Naive thymus-derived CD4-positive, alpha-beta T cell (primary cell): ENCODE measurements around the gene RNF40. TPM values are rescaled to one million over a fixed set of nuclear protein-coding genes. Genes with fewer than 3 reads are reported as not detected.

ENCODE experiments used
- ATAC-seq: fragments of 150-1000 bp; cut with Tn5 transposase; 2 replicates; pipeline ENCODE4 v1.10.0; 2021; ENCODE audit warnings: mild to moderate bottlenecking, moderate library complexity
- CTCF ChIA-PET: fragments of 350-600 bp; sonication (Branson Sonifier 250); formaldehyde crosslinking; loops from one replicate; lab custom pipeline; 2021; ENCODE audit warnings: antibody characterized with exemption; lab: Charles Lee
- POLR2A ChIA-PET: fragments of 350-600 bp; sonication (Branson Sonifier 250); formaldehyde crosslinking; loops from one replicate; lab custom pipeline; 2021; ENCODE audit warnings: antibody characterized with exemption, inconsistent platforms; lab: Charles Lee
- DNase-seq, 9 donors: peaks; one replicate each; pipeline versions ENCODE4 v3.0.0 to v3.0.0-alpha.2; 2020 to 2022; ENCODE audit warnings: mixed read lengths in 1 of 9
- H3K27ac ChIP-seq: one replicate; pipeline ENCODE4 v1.7.0; 2013; ENCODE audit warnings: mild to moderate bottlenecking, low read depth, low read length, moderate library complexity
- H3K27me3 ChIP-seq, 2 donors: one replicate each; pipeline ENCODE4 v1.7.0; 2013; ENCODE audit warnings: low read length in 2 of 2, mild to moderate bottlenecking in 2 of 2, moderate library complexity in 2 of 2; ENCODE audit not compliant: control insufficient read depth in 2 of 2, insufficient read depth in 2 of 2
- H3K36me3 ChIP-seq, 3 experiments: 1 replicate in 2 of 3; 2 replicates in 1 of 3; pipeline ENCODE4 v1.7.0; 2013; ENCODE audit warnings: low read length in 3 of 3, mild to moderate bottlenecking in 3 of 3, moderate library complexity in 1 of 3; ENCODE audit not compliant: insufficient read depth in 3 of 3, control insufficient read depth in 2 of 3
- H3K4me1 ChIP-seq, 2 donors: one replicate each; pipeline ENCODE4 v1.7.0; 2013; ENCODE audit warnings: low read length in 2 of 2, mild to moderate bottlenecking in 2 of 2, moderate library complexity in 1 of 2; ENCODE audit not compliant: control insufficient read depth in 2 of 2, insufficient read depth in 2 of 2
- H3K4me3 ChIP-seq: 2 replicates; pipeline ENCODE4 v1.7.0; 2013; ENCODE audit warnings: mild to moderate bottlenecking, low read length
- H3K9me3 ChIP-seq, 3 experiments: 1 replicate in 2 of 3; 2 replicates in 1 of 3; pipeline ENCODE4 v1.7.0; 2013; ENCODE audit warnings: low read length in 3 of 3; ENCODE audit not compliant: control insufficient read depth in 2 of 3
- H3K27ac Mint-ChIP-seq, 9 donors: one replicate each; pipeline ENCODE4 v1.8.0; 2020 to 2022; ENCODE audit warnings: mixed read lengths in 9 of 9, mild to moderate bottlenecking in 8 of 9, moderate library complexity in 5 of 9, inconsistent platforms in 2 of 9
- H3K27me3 Mint-ChIP-seq, 5 donors: one replicate each; pipeline ENCODE4 v1.8.0; 2021 to 2022; ENCODE audit warnings: mixed read lengths in 5 of 5, mild to moderate bottlenecking in 1 of 5
- H3K36me3 Mint-ChIP-seq, 5 donors: one replicate each; pipeline ENCODE4 v1.8.0; 2020 to 2022; ENCODE audit warnings: mixed read lengths in 5 of 5, mild to moderate bottlenecking in 3 of 5, inconsistent platforms in 1 of 5
- H3K4me1 Mint-ChIP-seq, 7 donors: one replicate each; pipeline ENCODE4 v1.8.0; 2020 to 2022; ENCODE audit warnings: mixed read lengths in 7 of 7, mild to moderate bottlenecking in 3 of 7, inconsistent platforms in 1 of 7
- H3K4me3 Mint-ChIP-seq, 10 donors: one replicate each; pipeline ENCODE4 v1.8.0; 2020 to 2022; ENCODE audit warnings: mild to moderate bottlenecking in 10 of 10, mixed read lengths in 10 of 10, moderate library complexity in 6 of 10, inconsistent platforms in 2 of 10
- H3K9me3 Mint-ChIP-seq, 11 donors: one replicate each; pipeline ENCODE4 v1.8.0; 2020 to 2022; ENCODE audit warnings: mixed read lengths in 11 of 11, mild to moderate bottlenecking in 4 of 11, inconsistent platforms in 1 of 11, moderate library complexity in 1 of 11
- intact Hi-C, 2 donors: fragments of 100-400 bp; cut with micrococcal nuclease; formaldehyde crosslinking; loops; one replicate each; pipeline ENCODE4 v1.15.1; 2023
- polyA plus RNA-seq, 2 donors: library from polyadenylated mRNA; unstranded; fragments of 300-500 nt; fragmentation: Illumina TruSeq; gene quantifications; one replicate each; pipeline ENCODE4 v1.2.3, GENCODE V29; 2021
- total RNA-seq, 6 experiments: library from RNA in 5 of 6; stranded (reverse) in 5 of 6; gene quantifications; 1 replicate in 5 of 6; 2 replicates in 1 of 6; pipeline ENCODE4 v1.2.3 and lab custom pipeline; 2021 to 2026

RNF40 gene
- total and polyA plus RNA-seq, 7 experiments from 2014 or later, result 19.4 to 122 (median 87.7) TPM

DNA sequence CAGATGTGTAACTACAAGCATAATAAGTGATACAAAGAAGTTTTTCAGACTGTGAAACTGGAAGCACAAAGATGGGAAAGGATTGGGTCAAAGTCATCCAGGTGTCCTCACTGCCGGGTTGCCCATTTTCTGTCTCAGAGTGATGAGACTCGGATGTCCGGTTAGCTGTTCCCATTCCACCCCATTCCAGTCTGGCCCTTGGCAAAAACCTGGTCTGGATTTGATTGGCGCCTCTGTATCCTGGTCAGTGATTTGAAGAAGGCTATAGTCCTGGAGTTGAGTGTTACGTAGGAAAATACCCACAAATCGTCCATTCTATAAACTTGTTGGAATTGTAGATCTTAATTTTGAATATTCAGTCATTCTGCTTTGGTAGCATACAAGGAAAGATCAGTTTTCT, 33.8 kb upstream of the RNF40 start:
- POLR2A ChIA-PET, result interaction anchor here (0.6 to 1.1 kb wide), 2 partner anchors 10 to 29 kb away, joined by 3 to 4 read pairs; partner anchors contain the start of gene SRCAP
- H3K4me3 Mint-ChIP-seq, result no peak overlapping the region

DNA sequence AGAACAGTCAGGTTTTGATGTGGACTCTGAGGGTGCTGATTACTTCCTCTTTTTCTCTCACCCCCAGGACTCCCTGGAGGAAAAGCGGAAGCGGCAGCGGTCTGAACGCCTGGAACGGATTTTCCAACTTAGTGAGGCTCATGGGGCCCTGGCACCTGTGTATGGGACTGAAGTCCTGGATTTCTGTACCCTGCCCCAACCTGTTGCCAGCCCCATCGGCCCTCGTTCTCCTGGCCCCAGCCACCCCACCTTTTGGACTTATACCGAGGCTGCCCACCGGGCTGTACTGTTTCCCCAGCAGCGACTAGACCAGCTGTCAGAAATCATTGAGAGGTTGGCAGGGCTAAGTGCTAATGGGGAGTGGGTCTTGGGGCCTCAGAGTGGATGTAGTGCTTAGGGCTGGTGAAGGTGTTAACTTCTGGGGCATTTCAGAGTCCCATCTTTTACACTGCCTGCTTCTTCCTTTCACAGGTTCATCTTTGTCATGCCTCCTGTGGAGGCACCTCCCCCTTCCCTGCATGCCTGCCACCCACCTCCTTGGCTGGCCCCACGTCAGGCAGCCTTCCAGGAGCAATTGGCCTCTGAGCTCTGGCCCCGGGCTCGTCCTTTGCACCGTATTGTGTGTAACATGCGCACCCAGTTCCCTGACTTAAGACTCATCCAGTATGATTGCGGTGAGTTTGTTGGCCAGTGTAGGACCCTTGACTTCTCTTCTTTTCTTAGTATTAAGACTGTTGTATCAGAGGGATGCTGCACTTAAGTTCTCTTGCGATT, 33.0 kb upstream of the RNF40 start:
- H3K4me1 Mint-ChIP-seq, result peaks cover 0 to 15% (median 5%) of the 10 kb centered on the region in 7 donors
- Histone ChIP-seq H3K36me3 (peaks cover 15 to 81% (median 23%) of the 10 kb centered on the region in 3 experiments), H3K9me3 (no peaks in the 10 kb centered on the region), H3K27me3 (no peaks in the 10 kb centered on the region), H3K4me1 (no peaks in the 10 kb centered on the region), H3K27ac (no peak overlapping the region), H3K4me3 (no peak overlapping the region)
- peak overlapping the region in 2 of 9 donors; percentile 29 to 50 for H3K27ac Mint-ChIP-seq
- peaks cover 5 to 50% (median 32%) of the 10 kb centered on the region in 5 donors for H3K36me3 Mint-ChIP-seq
- ChIA-PET POLR2A (interaction anchor here (0.8 kb wide), 1 partner anchor 9 kb away, joined by 4 read pairs; no protein-coding TSS in a partner anchor), CTCF (no interaction called here)
- intact Hi-C loops, result no loop called here
- DNase-seq (no peak), ATAC-seq (no peak)
- no peaks in the 10 kb centered on the region for H3K27me3 Mint-ChIP-seq
- no peaks in the 10 kb centered on the region for H3K9me3 Mint-ChIP-seq
- no peak overlapping the region for H3K4me3 Mint-ChIP-seq

More for the DNA sequence above, 33.8 kb upstream of the RNF40 start:
- ATAC-seq (no peak), DNase-seq (no peak)
- peaks cover 0 to 1% (median 0%) of the 10 kb centered on the region in 11 donors for H3K9me3 Mint-ChIP-seq
- Histone ChIP-seq H3K36me3 (peaks cover 7 to 81% (median 26%) of the 10 kb centered on the region in 3 experiments), H3K4me3 (no peak overlapping the region), H3K27ac (no peak overlapping the region), H3K4me1 (no peaks in the 10 kb centered on the region), H3K27me3 (no peaks in the 10 kb centered on the region), H3K9me3 (no peaks in the 10 kb centered on the region)
- CTCF ChIA-PET, result no interaction called here
- H3K27ac Mint-ChIP-seq, result peak overlapping the region in 1 of 9 donors; percentile 34
- intact Hi-C loops, result no loop called here
- H3K4me1 Mint-ChIP-seq, result peaks cover 0 to 15% (median 5%) of the 10 kb centered on the region in 7 donors
- peaks cover 12 to 51% (median 33%) of the 10 kb centered on the region in 5 donors for H3K36me3 Mint-ChIP-seq
- no peaks in the 10 kb centered on the region for H3K27me3 Mint-ChIP-seq

DNA sequence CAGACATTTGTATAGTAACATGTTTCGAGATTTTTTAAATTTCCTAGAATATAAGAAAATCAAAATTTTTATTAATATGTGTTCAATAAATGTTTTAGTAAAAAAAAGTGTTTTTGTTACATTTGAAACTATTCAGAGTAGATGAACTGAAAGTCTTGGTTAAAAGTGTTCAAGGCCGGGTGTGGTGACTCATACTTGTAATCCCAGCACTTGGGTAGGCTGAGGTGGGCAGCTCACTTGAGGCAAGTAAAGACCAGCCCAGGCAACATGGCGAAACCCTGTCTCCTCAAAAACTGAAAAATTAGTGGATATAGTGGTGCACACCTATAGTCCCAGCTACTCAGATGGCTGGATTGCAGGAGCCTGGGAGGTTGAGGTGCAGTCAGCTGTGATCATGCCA, 30.7 kb upstream of the RNF40 start:
- ATAC-seq (no peak), DNase-seq (no peak)
- H3K4me3 ChIP-seq, result no peak overlapping the region
- CTCF ChIA-PET, result no interaction called here
- no peaks in the 10 kb centered on the region for H3K27me3 ChIP-seq
- H3K4me3 Mint-ChIP-seq, result no peak overlapping the region
- no peaks in the 10 kb centered on the region for H3K4me1 ChIP-seq
- no peaks in the 10 kb centered on the region for H3K27me3 Mint-ChIP-seq
- H3K27ac Mint-ChIP-seq, result peak overlapping the region in 1 of 9 donors; percentile 14
- H3K9me3 ChIP-seq, result no peaks in the 10 kb centered on the region
- no peaks in the 10 kb centered on the region for H3K9me3 Mint-ChIP-seq
- peaks cover 20 to 77% (median 31%) of the 10 kb centered on the region in 3 experiments for H3K36me3 ChIP-seq
- H3K4me1 Mint-ChIP-seq, result peaks cover 0 to 12% (median 2%) of the 10 kb centered on the region in 7 donors
- no peak overlapping the region for H3K27ac ChIP-seq
- intact Hi-C loops, result no loop called here
- H3K36me3 Mint-ChIP-seq, result peaks cover 0 to 50% (median 30%) of the 10 kb centered on the region in 5 donors
- POLR2A ChIA-PET, result interaction anchor here (0.7 kb wide), 1 partner anchor 21 kb away, joined by 3 read pairs; no protein-coding TSS in a partner anchor

DNA sequence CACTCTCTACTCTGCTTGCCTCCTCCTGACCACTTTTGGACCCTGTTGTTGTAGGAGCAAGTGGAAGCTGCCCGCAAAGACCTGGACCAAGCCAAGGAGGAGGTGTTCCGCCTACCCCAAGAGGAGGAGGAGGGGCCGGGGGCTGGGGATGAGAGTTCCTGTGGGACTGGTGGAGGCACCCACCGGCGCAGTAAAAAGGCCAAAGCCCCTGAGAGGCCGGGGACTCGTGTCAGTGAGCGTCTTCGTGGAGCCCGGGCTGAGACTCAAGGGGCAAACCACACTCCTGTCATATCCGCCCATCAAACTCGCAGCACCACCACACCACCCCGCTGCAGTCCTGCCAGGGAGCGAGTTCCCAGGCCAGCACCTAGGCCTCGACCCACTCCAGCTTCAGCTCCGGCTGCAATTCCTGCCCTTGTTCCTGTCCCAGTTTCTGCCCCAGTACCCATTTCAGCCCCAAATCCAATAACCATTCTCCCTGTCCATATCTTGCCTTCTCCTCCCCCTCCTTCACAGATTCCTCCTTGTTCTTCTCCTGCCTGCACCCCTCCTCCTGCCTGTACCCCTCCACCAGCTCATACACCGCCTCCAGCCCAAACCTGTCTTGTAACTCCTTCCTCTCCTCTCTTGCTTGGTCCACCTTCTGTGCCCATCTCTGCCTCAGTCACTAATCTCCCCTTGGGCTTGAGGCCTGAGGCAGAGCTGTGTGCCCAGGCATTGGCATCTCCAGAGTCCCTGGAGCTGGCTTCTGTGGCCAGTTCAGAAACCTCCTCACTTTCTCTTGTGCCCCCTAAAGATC, 24.9 kb upstream of the RNF40 start:
- H3K36me3 Mint-ChIP-seq, result peaks cover 7 to 53% (median 28%) of the 10 kb centered on the region in 5 donors
- Histone ChIP-seq H3K4me3 (no peak overlapping the region), H3K4me1 (no peaks in the 10 kb centered on the region), H3K27me3 (no peaks in the 10 kb centered on the region), H3K27ac (no peak overlapping the region), H3K9me3 (no peaks in the 10 kb centered on the region), H3K36me3 (peaks cover 27 to 79% (median 33%) of the 10 kb centered on the region in 3 experiments)
- ATAC-seq, result no peak
- CTCF ChIA-PET, result interaction anchor here (0.6 kb wide), 1 partner anchor 20 kb away, joined by 3 read pairs; no protein-coding TSS in a partner anchor
- intact Hi-C loops, result no loop called here
- no peaks in the 10 kb centered on the region for H3K9me3 Mint-ChIP-seq
- POLR2A ChIA-PET, result interaction anchor here (1.0 to 3.3 kb wide), 2 partner anchors 8 to 10 kb away, joined by 4 to 15 read pairs; partner anchors contain the start of gene PHKG2
- no peak overlapping the region for H3K4me3 Mint-ChIP-seq
- peaks cover 6 to 15% (median 9%) of the 10 kb centered on the region in 7 donors for H3K4me1 Mint-ChIP-seq
- H3K27me3 Mint-ChIP-seq, result no peaks in the 10 kb centered on the region
- H3K27ac Mint-ChIP-seq, result peak overlapping the region in 1 of 9 donors; percentile 41
- no peak for DNase-seq

DNA sequence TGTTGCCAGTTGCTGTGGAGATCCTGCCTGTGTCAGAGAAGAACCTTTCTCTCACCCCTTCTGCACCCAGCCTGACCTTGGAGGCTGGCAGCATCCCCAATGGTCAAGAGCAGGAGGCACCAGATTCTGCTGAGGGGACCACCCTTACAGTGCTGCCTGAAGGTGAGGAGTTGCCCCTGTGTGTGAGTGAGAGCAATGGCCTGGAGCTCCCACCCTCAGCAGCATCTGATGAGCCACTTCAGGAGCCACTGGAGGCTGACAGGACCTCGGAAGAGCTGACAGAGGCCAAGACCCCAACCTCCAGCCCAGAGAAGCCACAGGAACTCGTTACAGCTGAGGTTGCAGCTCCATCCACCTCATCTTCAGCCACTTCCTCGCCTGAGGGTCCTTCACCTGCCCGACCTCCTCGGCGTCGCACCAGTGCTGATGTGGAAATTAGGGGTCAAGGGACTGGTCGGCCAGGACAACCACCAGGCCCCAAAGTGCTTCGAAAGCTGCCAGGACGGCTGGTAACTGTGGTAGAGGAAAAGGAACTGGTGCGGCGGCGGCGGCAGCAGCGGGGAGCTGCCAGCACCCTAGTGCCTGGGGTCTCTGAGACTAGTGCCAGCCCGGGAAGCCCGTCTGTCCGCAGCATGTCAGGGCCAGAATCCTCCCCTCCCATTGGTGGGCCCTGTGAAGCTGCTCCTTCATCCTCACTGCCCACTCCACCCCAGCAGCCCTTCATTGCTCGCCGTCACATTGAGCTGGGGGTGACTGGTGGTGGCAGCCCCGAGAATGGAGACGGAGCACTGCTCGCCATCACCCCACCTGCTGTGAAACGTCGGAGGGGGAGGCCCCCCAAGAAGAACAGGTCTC, 24.1 kb upstream of the RNF40 start:
- no peaks in the 10 kb centered on the region for H3K9me3 ChIP-seq
- H3K36me3 ChIP-seq, result peaks cover 27 to 76% (median 30%) of the 10 kb centered on the region in 3 experiments
- H3K4me1 ChIP-seq, result no peaks in the 10 kb centered on the region
- ATAC-seq (no peak), DNase-seq (no peak)
- H3K27me3 ChIP-seq, result no peaks in the 10 kb centered on the region
- intact Hi-C loops, result no loop called here
- POLR2A ChIA-PET, result interaction anchor here (0.7 to 3.3 kb wide), 3 partner anchors 9 to 172 kb away, joined by 3 to 15 read pairs (median 4); partner anchors contain the start of gene PHKG2
- H3K4me3 ChIP-seq, result no peak overlapping the region
- Mint-ChIP-seq H3K4me1 (peaks cover 6 to 15% (median 9%) of the 10 kb centered on the region in 7 donors), H3K9me3 (no peaks in the 10 kb centered on the region), H3K27me3 (no peaks in the 10 kb centered on the region), H3K4me3 (no peak overlapping the region), H3K36me3 (peaks cover 7 to 50% (median 29%) of the 10 kb centered on the region in 5 donors), H3K27ac (peak overlapping the region in 2 of 9 donors; percentile 41 to 70)
- CTCF ChIA-PET, result interaction anchor here (0.6 kb wide), 1 partner anchor 20 kb away, joined by 3 read pairs; no protein-coding TSS in a partner anchor
- H3K27ac ChIP-seq, result no peak overlapping the region
